IMR-90 (cell line): ENCODE measurements around the gene LPAR2. TPM values are rescaled to one million over a fixed set of nuclear protein-coding genes. Genes with fewer than 3 reads are reported as not detected.

Experiments used
- polyA plus RNA-seq, 3 experiments: library from polyadenylated mRNA; depleted of rRNA; stranded (reverse); fragments of >200 nt; gene quantifications; 2 replicates each; pipeline ENCODE4 v1.2.3, GENCODE V29; 2012; ENCODE audit warnings: low replicate concordance in 1 of 3
- total RNA-seq: library from RNA; depleted of rRNA; stranded (reverse); fragments of >200 nt; gene quantifications from 2 replicates; pipeline ENCODE4 v1.2.3, GENCODE V29; 2012; rRNA removed

LPAR2 gene
- total and polyA plus RNA-seq, 2 of the 4 experiments (the other 2 are of a cell fraction) = under 0.01 to 5.4 TPM

Other genes with a start within 250 kb of the LPAR2 start
- gene GATAD2A, start 222.5 kb downstream of the LPAR2 start, total RNA-seq = 23.5 and 32.8 TPM in 2 replicates
- 33.2 and 44.3 TPM in 2 replicates for gene GATAD2A, start 222.5 kb downstream of the LPAR2 start, polyA plus RNA-seq (2012; rRNA removed)
- 0.56 and 1.3 TPM in 2 replicates for gene TSSK6, start 112.7 kb downstream of the LPAR2 start, total RNA-seq
- gene TSSK6, start 112.7 kb downstream of the LPAR2 start, polyA plus RNA-seq (2012; rRNA removed) = 2.0 and 2.2 TPM in 2 replicates
- gene NDUFA13, start 112.0 kb downstream of the LPAR2 start, total RNA-seq = 30.6 and 33.6 TPM in 2 replicates
- 667 and 912 TPM in 2 replicates for gene NDUFA13, start 112.0 kb downstream of the LPAR2 start, polyA plus RNA-seq (2012; rRNA removed)
- gene YJEFN3, start 99.3 kb downstream of the LPAR2 start, total RNA-seq = 0.56 and 0.72 TPM in 2 replicates
- 4.0 and 4.8 TPM in 2 replicates for gene YJEFN3, start 99.3 kb downstream of the LPAR2 start, polyA plus RNA-seq (2012; rRNA removed)
- gene CILP2, start 90.0 kb downstream of the LPAR2 start, total RNA-seq = 0.18 and 0.28 TPM in 2 replicates
- 0.87 and 0.96 TPM in 2 replicates for gene CILP2, start 90.0 kb downstream of the LPAR2 start, polyA plus RNA-seq (2012; rRNA removed)
- gene PBX4, start 9.5 kb downstream of the LPAR2 start, total RNA-seq = 0.90 and 1.4 TPM in 2 replicates
- gene PBX4, start 9.5 kb downstream of the LPAR2 start, polyA plus RNA-seq (2012; rRNA removed) = 2.8 and 2.9 TPM in 2 replicates
- 4.1 and 4.4 TPM in 2 replicates for gene GMIP, start 15.4 kb upstream of the LPAR2 start, total RNA-seq
- gene GMIP, start 15.4 kb upstream of the LPAR2 start, polyA plus RNA-seq (2012; rRNA removed) = 10.9 and 11.0 TPM in 2 replicates
- 13.3 and 15.8 TPM in 2 replicates for gene ATP13A1, start 35.5 kb upstream of the LPAR2 start, total RNA-seq
- 43.8 and 44.3 TPM in 2 replicates for gene ATP13A1, start 35.5 kb upstream of the LPAR2 start, polyA plus RNA-seq (2012; rRNA removed)
- 7.3 and 8.3 TPM in 2 replicates for gene ZNF101, start 40.6 kb upstream of the LPAR2 start, total RNA-seq
- gene ZNF101, start 40.6 kb upstream of the LPAR2 start, polyA plus RNA-seq (2012; rRNA removed) = 2.2 and 2.8 TPM in 2 replicates
- 5.4 and 5.6 TPM in 2 replicates for gene ZNF14, start 104.9 kb upstream of the LPAR2 start, total RNA-seq
- gene ZNF14, start 104.9 kb upstream of the LPAR2 start, polyA plus RNA-seq (2012; rRNA removed) = 1.0 and 1.2 TPM in 2 replicates
- gene ZNF506, start 193.5 kb upstream of the LPAR2 start, total RNA-seq = 6.1 and 8.1 TPM in 2 replicates
- 2.0 and 2.4 TPM in 2 replicates for gene ZNF506, start 193.5 kb upstream of the LPAR2 start, polyA plus RNA-seq (2012; rRNA removed)
- 3.4 and 3.6 TPM in 2 replicates for gene ZNF253, start 237.7 kb upstream of the LPAR2 start, total RNA-seq
- 0.63 and 0.74 TPM in 2 replicates for gene ZNF253, start 237.7 kb upstream of the LPAR2 start, polyA plus RNA-seq (2012; rRNA removed)